HG03571 (cell line): ENCODE results near the gene TAX1BP1.
"Not testable (repeated sequence)": the region's sequence is repeated elsewhere in the genome, so short reads cannot be mapped to it uniquely, and the experiment has no call there.

Experiments used
- ATAC-seq: cut with Tn5 transposase; IDR thresholded peaks from one replicate; pipeline ENCODE4 v1.9.1; 2021; ENCODE audit not compliant: unreplicated experiment

The TAX1BP1 gene

DNA sequence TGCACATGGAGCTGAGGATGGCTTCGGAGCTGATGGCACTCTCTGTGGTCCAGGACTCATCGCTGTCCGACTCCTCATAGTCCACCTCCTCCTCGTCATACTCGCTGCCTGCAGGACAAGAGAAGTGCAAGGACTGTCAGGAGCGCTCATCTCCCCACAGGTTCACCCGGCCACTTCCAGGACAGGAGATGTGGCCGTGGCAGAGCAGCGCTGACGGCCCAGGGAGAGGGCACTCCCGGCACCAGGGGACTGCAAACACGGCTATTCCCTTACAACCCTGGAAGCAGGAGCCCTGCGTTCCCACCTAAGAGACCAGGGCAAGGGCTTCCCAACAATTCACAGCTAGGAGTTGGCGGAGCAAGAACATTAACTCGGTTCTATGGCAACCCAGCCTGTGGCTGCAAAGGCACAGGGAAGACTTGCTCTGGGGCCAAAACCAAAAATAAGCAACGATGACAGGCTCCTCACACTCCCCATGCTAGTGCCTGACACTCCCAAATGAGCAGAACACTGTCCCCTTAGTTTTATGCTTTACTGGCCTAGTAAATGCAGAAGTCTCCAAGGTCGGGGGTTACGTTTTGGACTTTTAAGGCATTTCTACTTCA lies 100.9 kb downstream of the TAX1BP1 start:
- no peak for ATAC-seq

DNA sequence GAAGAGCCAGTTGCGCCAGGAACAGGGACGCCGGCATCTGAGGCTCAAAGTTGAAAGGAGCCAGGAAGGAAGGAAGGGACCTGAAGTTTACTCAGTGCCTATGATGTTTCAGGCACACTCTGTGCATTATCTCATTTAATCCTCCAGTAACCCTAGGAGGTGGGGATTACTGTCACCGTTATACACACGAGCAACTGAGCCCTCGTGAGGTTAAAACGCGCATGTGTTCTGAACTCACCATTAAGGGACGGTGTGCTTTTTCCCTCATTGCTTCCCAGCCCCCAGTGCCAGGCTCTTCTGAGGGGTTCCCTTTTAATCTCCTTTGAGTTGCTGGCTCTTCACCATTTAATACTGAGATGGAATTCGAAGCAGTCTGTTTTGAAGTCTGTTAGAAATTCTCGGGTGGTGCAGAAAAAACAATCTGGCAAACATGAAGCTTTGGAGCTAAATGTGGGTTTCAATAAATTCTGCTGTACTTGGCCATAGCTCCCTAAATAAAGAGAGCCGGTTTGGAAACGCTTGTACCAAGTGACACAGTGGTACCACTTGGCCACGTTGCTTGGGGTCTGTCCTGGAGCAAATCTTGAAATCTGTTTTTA lies 102.2 kb downstream of the TAX1BP1 start:
- no peak for ATAC-seq

DNA sequence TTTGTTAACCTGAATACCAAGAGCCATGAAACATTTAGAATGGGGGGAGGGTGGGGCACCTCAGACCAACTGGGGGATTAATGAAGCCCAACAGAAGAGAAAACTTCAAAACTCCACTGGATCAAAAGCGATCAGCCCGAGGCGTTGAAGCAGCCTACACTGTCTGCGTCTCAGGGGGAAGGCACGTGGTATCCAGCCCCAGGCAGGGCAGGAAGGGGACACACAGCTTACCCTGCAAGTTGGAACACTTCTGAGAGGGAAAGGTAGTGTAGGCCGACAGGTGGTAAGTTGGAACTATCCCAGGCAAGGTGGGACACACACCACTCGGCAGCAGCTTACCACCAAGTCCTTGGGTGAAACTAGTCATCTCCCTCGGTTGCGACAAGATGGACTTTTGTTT lies 102.9 kb downstream of the TAX1BP1 start:
- ATAC-seq, result no peak

DNA sequence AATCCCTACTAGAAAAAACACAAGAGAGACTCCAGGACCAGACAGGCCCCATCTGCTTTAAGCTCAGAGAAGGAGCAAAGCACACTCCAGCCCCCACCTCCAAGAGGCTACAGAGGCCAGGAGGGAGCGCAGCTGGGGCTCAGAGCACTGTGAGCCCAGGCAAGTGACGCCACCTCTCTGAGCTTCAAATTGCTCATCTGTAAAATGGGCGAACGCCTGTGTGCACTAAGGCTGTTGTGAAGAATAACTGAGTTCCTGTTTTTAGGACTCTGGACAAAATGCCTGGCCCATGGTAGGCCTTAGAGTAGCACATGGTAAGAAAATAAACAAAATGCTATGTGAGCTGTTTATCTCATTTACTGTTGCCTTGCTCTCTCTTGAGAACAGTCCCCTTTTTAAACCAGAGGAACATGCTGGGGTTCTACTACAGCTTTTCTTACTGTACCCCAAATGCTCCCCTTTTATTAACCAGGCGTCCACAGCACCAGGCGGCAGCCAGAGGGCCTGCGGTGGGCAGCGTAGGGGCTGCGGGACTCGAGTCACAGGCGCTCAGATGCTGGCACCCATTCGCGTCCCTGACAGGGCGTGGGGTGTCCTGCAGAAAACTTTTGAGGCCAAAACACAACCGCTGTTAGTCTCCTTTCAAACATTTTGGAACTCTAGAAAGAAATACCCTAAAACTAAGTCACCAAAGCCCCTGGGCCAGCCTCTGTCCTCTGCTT lies 103.8 kb downstream of the TAX1BP1 start:
- ATAC-seq, result no peak

DNA sequence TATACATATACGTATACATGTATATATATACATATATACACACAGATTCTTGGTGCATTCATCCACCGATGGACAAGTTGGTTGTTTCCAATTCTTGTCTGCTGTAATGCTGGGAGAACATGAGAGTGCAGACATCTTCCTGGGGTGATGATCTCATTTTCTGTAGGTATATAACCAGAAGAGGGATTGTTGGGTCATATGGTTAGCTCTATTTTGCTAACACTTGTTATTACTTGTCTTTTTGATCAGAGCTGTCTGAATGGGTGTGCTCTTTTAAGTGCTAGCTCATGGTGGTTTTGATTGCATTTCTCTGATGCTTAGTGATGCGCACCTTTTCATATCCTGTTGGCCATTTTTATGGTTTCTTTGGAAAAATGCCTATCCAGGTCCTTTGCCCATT lies 106.4 kb downstream of the TAX1BP1 start:
- ATAC-seq, result no peak

DNA sequence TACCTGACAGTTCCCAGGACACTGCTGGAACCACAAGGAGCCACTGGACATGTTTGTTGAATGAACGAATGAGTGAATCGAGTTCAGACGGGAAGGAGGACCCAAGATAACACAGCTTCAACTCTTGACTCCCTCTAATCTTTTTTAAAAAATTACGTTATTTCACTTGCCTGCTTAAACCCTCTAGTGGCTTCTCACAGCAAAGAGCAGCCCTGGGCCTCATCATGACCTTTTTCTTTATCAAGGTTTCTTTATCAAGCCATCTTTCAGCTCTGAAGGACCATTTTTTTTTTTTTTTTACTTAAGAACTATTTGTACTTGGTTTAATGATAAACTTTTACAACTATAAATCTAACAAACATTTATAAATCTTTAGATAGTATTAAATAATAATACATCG lies 110.6 kb downstream of the TAX1BP1 start:
- no peak for ATAC-seq

DNA sequence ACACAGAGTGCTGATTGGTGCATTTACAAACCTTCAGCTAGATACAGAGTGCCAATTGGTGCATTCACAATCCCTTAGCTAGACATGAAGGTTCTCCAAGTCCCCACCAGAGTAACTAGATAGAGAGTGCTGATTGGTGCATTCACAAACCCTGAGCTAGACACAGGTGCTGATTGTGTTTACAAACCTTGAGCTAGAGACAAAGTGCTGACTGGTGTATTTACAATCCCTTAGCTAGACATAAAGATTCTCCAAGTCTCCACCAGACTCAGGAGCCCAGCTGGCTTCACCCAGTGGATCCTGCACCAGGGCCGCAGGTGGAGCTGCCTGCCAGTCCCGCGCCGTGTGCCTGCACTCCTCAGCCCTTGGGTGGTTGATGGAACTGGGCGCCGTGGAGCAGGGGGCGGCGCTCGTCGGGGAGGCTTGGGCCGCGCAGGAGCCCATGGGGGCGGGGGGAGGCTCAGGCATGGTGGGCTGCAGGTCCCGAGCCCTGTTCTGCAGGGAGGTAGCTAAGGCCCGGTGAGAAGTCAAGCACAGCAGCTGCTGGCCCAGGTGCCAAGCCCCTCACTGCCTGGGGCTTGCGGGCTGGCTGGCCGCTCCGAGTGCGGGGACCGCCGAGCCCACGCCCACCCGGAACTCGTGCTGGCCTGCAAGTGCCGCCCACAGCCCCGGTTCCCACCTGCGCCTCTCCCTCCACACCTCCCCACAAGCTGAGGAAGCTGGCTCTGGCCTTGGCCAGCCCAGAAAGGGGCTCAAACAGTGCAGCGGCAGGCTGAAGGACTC lies 116.9 kb downstream of the TAX1BP1 start:
- not testable (repeated sequence) for ATAC-seq

DNA sequence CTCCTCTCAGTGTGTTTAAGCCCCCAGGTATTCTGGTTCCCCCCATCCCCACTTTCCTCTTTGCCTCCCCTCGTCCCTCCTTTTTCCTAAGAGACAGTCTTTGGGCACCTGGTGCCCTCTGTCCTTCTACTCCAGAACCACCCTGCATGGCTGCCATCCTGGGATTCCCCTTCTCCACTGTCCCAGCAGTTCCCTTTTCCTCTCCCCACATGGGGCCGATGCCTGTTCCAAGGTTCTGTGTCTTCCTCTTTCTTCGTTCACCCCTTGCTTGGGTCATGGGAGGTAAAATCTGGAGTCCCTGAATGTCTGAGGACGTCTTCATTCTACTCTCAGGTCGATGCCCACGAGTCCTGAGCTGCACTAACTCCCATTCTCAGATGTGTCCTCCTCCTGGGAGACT lies 120.8 kb downstream of the TAX1BP1 start:
- no peak for ATAC-seq

DNA sequence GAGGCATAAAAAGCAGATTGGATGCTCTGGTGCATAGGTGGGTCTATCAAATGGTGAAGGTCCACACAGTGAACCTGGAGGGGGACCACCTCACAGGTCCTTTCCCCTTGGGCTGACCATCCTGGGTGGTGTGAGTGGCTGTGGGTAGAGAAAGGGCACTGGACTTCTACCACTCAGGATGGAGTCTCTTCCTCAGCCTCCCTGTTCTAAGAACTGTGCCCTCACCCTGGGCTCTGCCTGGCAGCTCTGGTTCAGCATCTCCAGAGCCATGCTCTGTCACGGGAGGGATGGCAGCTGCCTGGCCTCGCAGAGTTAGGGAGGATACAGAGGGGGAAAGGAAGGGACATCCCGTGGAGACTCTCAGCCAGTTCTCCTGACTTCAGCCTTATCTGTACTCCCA lies 121.8 kb downstream of the TAX1BP1 start:
- no peak for ATAC-seq

DNA sequence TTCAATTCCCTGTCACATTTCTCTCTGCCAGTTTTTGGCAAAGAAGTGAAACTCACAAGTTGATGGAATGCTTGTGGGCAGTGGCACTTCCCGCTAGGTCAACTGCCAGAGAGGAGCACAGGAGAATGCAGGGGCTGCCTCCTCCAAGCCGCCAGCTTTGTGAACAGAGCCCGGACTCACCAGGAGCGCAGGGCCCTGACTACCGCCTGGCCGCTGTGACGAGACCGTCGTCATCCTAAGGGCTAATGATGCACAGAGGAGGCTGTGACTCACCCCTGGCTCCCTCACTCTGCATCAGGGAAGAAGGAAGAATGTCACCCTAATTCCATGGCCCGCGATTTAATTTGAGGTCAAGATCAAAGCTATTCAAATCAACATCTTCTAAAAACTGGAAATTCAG lies 123.9 kb downstream of the TAX1BP1 start:
- no peak for ATAC-seq

DNA sequence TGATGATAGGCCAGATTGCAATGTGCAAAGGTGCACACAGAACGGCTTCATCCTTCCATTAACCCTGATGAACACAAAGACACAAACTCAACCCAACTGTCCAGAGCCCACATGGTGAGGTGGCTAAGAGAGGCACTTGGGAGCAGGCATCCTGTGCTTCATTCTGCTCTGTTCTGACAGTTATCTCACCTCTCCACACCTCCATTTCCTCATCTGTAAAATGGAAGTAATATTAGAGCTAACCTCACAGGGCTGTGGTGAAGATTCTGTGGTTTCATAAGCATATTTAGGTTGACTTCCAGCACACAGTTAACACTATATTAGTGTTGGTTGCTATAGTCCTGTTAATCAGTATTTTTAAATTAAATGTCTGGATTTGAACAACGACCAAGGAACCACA lies 126.3 kb downstream of the TAX1BP1 start:
- no peak for ATAC-seq

DNA sequence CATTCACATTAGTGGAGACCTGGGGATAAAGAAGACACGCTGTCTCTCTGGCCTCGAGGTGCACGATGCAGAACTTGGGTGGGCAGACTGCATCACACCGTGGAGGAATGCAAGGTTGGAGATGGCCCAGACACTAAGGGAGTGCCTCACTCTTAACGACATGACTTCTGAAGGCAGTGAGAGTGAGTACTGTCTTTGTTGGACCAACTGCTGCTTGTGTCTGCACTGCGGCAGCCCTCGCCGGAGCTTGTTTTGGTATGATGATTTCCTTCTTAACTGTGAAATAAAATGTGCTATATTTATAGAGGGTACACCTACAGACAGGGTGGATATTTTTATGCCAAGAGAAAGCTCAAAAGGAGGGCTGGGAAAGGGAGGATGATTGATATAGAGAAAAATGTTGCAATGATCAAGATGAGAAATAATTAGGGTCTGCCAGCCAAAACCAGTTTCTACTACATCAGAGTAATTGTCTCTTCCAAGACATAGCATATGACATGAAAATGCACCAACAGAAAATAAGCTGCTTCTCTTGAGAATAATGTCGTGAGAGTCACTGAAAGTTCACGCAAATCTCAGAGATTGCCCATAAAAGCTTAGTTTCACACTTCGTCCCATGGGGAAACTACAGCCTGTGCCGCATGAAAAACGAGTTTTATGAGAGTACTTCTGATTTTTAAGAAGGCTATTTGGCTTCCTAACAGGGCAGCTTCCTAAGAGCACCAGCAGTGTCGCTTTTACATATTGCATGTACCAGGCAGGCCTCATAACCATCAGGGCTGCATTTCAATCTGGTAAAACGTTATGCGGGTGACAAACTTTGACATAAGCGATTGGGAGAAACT lies 127.1 kb downstream of the TAX1BP1 start:
- no peak for ATAC-seq

DNA sequence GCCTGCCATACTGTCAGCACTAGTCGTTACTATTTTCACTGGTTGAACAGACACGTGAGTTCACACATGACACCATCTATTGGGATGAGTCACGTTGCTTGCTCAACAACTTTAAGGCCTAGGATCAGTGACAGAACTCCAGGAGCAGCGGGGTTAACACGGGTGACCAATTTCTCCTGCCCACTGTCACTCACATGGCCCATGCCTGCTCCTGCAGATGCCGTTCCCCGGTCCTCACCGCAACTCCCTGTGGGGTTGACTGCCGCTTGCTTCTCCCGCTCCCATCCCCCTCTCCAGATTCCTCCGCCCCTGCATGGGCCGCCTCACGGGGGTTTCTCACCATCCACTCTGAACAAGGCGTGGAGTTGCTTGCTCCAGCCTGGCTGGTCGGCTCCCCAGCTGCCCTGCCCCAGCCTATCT lies 128.2 kb downstream of the TAX1BP1 start:
- ATAC-seq, result no peak

DNA sequence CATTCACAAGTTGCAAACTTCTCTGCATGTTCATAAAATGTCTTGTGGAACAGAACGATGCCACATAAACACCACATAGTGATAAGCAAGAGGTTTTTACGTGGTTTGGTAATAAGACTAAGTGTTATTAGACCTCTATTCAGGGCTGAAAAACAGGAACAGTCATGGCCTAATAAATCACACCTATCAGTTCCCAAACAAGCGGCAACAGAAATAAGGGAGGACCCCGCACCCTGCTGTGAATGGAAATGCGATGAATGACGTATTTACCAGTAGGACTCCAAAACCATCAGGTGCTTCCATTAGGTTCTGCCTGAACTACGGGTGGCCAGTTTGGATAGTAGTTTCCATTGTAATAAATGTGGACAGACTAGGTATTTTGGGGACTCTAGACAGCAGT lies 129.1 kb downstream of the TAX1BP1 start:
- no peak for ATAC-seq

DNA sequence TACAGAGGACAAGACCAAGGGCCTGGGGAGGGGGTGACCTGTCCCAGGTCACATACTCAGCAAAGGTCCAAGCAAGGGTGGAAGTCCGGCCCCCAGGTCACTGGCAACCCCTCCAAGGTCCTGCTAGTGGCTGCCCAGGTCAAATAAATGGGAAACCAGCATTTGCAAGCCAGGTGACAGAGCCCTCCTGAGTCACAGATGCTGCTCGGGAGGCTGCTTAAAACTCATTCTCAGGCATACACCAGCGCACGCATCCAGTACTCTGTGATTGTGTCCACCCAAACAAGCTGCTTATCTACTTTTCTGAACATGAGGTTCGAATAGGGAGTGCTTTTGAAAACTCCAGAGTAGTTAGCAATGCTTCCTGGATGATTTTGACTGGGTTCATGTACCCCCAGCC lies 130.6 kb downstream of the TAX1BP1 start:
- ATAC-seq, result no peak

DNA sequence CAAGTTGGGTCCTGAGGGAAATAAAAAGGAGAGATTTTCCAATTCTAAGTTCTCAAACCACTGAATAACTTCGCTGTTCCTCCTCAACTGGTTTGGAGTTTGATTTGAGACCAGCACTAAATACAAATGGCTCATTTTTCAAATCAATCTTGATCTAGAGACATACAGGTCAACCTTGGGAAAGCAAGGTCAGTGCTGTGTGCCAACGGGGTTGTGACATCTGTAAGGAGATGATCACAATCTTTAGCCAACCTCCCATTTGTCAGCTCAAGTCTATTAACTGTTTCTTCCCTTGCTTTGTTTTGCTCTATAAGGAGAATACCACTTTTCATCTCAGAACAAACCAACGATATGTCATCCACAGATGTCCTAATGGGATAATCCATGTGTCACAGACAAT lies 131.1 kb downstream of the TAX1BP1 start:
- no peak for ATAC-seq

DNA sequence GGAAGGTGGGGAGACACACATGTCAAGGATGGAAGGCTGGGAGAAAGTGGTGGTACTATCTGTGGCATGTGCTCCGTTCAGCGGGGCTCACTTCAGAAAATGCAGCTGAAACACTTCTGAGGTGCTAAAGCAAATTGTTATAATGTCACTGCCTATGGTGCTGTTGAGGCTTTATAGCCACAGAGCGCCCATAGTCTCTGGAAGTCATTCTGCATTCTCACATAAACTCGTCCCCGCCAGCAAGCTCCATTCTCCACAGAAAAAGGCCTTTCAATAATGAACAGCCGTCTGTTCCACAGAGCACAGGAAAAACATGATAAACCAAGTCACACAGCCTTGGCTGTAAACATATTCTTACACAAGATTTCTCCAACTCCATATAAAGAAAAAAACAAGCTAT lies 131.9 kb downstream of the TAX1BP1 start:
- ATAC-seq, result no peak

DNA sequence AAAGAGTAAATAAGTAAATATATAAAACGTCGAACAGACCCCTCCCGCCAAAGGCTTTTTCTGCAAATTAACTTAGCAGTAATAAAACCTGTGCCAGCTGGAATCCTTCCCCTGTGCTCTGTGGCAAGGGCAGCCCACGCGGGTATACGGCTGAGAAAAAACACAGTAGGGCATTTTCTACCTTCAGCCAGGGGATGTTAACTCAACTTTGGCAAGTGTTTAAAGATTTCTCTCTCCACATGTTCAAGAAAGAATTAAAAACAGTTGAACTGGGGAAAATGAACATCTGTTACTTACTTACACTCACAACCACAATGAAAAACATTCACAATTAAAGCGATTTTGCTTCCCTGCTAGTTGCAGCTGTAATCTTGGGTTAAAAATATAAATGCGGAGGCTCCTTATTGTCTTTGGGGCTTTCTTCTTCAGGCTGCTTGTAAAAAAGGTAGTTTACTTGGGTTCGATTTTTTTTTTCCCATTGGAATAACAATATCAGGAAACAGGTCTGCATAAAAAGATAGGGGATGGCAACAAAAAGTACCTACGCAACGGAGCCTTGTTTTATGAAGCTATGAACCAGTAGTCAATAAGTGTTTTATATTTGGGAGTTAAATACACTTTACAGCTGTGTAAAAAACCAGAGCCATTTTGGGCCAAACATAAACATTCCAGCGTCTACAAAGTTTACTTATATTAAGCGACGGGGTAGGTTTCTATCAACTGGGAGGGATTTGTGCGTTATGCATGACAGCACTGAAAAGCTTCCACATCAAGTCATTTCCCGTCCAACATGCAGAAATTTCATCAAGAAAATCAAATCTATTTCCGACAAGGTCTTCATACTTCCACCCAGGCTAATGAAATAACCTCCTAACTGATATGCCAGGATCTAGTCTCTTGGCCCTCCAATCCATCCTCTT lies 132.7 kb downstream of the TAX1BP1 start:
- no peak for ATAC-seq

DNA sequence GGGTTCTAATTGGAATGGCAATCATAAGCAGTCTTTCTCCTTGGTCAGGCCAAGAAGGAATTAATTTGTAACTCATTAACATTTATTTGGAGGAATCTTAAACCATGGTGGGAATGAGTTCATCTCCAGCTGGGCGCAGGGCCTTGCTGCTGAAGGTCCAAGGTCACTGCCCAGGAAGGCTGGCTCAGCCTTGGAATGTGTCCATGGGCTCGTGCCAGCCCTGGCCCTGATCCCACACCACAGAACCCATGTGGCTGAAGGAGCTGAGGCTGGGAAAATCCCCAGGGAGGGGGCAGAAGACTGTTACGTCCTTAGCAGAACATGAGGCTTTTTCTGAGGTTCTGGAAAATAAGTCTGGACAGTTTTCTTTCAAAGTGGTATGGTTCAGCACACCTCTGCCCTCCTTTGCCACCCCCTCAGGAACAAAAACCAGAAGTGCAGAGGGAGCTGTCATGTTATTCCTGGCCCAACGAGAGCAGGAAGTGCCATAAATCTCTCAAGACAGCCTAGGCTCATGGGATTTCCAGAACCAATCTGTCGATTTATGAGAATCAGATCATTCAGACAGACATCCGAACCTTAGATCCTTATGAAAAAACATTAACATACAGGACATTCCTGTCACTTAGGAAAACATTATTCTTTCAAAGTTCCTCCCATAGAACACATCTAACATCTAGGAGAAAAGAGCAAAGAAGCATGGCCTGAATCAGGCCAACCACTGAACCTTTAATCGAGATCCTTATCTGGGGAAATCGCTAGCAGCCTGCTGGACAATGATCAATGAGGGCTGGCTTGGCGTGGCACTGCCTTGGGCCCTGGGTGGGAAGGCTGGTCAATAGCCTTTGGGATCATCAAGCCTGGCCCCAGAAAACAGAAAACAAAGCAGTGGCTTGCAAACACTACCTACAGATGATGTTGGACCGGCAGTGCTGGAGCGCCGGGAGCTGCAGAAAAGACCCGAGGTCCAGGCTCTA lies 134.3 kb downstream of the TAX1BP1 start:
- ATAC-seq, result no peak
